Measurements from ENCODE around the gene DHX57. TPM values are rescaled to one million over a fixed set of nuclear protein-coding genes. Genes with fewer than 3 reads are reported as not detected.

Gene DHX57
- total and polyA plus RNA-seq, 2 experiments from 2014 or later, result 13.3 to 32.9 TPM

GRCh38 chr2:38911191-38911590 lies 35.5 kb upstream of the DHX57 start:
- Histone ChIP-seq H3K27me3 (ENCODE audit: insufficient read depth) (no peaks in the 10 kb centered on the region), H3K79me2 (replicated peaks; ENCODE audit: insufficient read depth) (no peaks in the 10 kb centered on the region), H2AFZ (no peak overlapping the region; the same call in 1 of the 2 replicates), H3K4me3 (no peak overlapping the region), H3K27ac (ENCODE audit: low read depth) (no peak overlapping the region), H4K20me1 (replicated peaks; ENCODE audit: insufficient read depth) (no peaks in the 10 kb centered on the region), H3K4me1 (ENCODE audit: insufficient read depth) (no peaks in the 10 kb centered on the region), H3F3A (replicated peaks; ENCODE audit: low read depth) (no peaks in the 10 kb centered on the region), H3K9me2 (ENCODE audit: insufficient read depth) (no peaks in the 10 kb centered on the region), H3K36me3 (ENCODE audit: insufficient read depth) (no peaks in the 10 kb centered on the region), H3K4me2 (no peak overlapping the region)
- Mint-ChIP-seq H3K4me3 (no peak overlapping the region), H3K9me3 (no peaks in the 10 kb centered on the region), H3K4me1 (no peaks in the 10 kb centered on the region), H3K36me3 (ENCODE audit: low read depth) (no peaks in the 10 kb centered on the region), H3K27me3 (ENCODE audit: insufficient read depth, low read depth, poor library complexity) (peaks cover 4% of the 10 kb centered on the region), H3K27ac (no peak overlapping the region)
- ATAC-seq (no peak), DNase-seq (ENCODE audit: low spot score) (no peak)
- no peak for TF ChIP-seq NANOG (IDR thresholded peaks at IDR 0.05; ENCODE audit: borderline replicate concordance)
- TF ChIP-seq ZNF462 (CRISPR knock-in tag; IDR thresholded peaks at IDR 0.05), result no peak
- no peak for TF ChIP-seq ZNF114 (CRISPR knock-in tag; IDR thresholded peaks at IDR 0.05)
- no peak for TF ChIP-seq REST (IDR thresholded peaks at IDR 0.05; ENCODE audit: unreplicated experiment)
- no peak for TF ChIP-seq POLR2AphosphoS5 (IDR thresholded peaks at IDR 0.05; ENCODE audit: low read depth)
- TF ChIP-seq CTCF (conservative IDR thresholded peaks at IDR 0.05; ENCODE audit: low read depth in 2 of 2), result no peak
- no peak for TF ChIP-seq ZNF331 (CRISPR knock-in tag; IDR thresholded peaks at IDR 0.05; ENCODE audit: low read depth)
- no peak for TF ChIP-seq STAT1 (IDR thresholded peaks at IDR 0.05; ENCODE audit: unreplicated experiment)
- TF ChIP-seq EZH2 (IDR thresholded peaks at IDR 0.05; ENCODE audit: low read depth, unreplicated experiment), result no peak
- no peak for TF ChIP-seq CREB1 (CRISPR knock-in tag; IDR thresholded peaks at IDR 0.05; ENCODE audit: low read depth)
- TF ChIP-seq ETS1 (IDR thresholded peaks at IDR 0.05), result no peak
- TF ChIP-seq EZH2phosphoT487 (IDR thresholded peaks at IDR 0.05; ENCODE audit: unreplicated experiment), result no peak
- no peak for TF ChIP-seq JUNB (IDR thresholded peaks at IDR 0.05; ENCODE audit: unreplicated experiment)

All from GM23338 (cell line).